Breast epithelium (tissue), 4 donors: ENCODE results near the gene CCNG2. TPM values are rescaled to one million over a fixed set of nuclear protein-coding genes. Genes with fewer than 3 reads are reported as not detected.

Experiments
- DNase-seq, 2 donors: peaks; one replicate each; pipeline ENCODE4 v3.0.0-alpha.2; 2019; ENCODE audit warnings: low spot score in 2 of 2
- H3K27ac ChIP-seq, 2 donors: fragments of 200-600 bp; sonication (generic) in 1 of 2; one replicate each; pipeline ENCODE4 v1.5.1; 2016 to 2019; ENCODE audit warnings: mild to moderate bottlenecking in 1 of 2
- H3K27me3 ChIP-seq, 2 donors: fragments of 200-600 bp; sonication (generic) in 1 of 2; one replicate each; pipeline versions ENCODE4 v1.5.1 to v1.6.0; 2017 to 2019; ENCODE audit warnings: control low read depth in 1 of 2, mild to moderate bottlenecking in 1 of 2
- H3K36me3 ChIP-seq: fragments of 200-600 bp; one replicate; pipeline ENCODE4 v1.5.1; 2019
- H3K4me1 ChIP-seq, 2 donors: fragments of 200-600 bp; sonication (generic); one replicate each; pipeline ENCODE4 v1.5.1; 2016 to 2019; ENCODE audit warnings: control low read depth in 1 of 2
- H3K4me3 ChIP-seq, 3 donors: fragments of 200-600 bp; sonication (generic); 1 replicate in 2 of 3; 2 replicates in 1 of 3; pipeline ENCODE4 v1.5.1; 2016 to 2019; ENCODE audit warnings: mild to moderate bottlenecking in 3 of 3, moderate library complexity in 2 of 3
- H3K9me3 ChIP-seq, 2 donors: fragments of 200-600 bp; sonication (generic) in 1 of 2; one replicate each; pipeline ENCODE4 v1.5.1; 2016 to 2019; ENCODE audit warnings: control low read depth in 1 of 2
- CTCF ChIP-seq, 3 donors: fragments of 450-650 bp; IDR thresholded peaks; one replicate each; pipeline ENCODE4 v1.5.1; 2016 to 2017; ENCODE audit warnings: antibody characterized with exemption in 3 of 3, mild to moderate bottlenecking in 3 of 3, moderate library complexity in 3 of 3
- POLR2A ChIP-seq: fragments of 450-650 bp; IDR thresholded peaks from one replicate; pipeline ENCODE4 v1.6.1; 2016; ENCODE audit warnings: antibody characterized with exemption, mild to moderate bottlenecking, moderate library complexity
- POLR2AphosphoS5 ChIP-seq, 3 donors: sonication (generic); formaldehyde crosslinking; IDR thresholded peaks; one replicate each; pipeline ENCODE4 v1.6.1; 2017; ENCODE audit warnings: antibody characterized with exemption in 3 of 3
- intact Hi-C: fragments of 100-400 bp; cut with DNase I; formaldehyde crosslinking; loops from one replicate; pipeline ENCODE4 v1.15.1; 2023; ENCODE audit warnings: low total_unique reads
- total RNA-seq, 3 donors: library from RNA; depleted of rRNA; stranded (reverse); fragments of >200 nt; gene quantifications; one replicate each; pipeline ENCODE4 v1.1.0, GENCODE V29; 2016

Gene CCNG2
- total RNA-seq, 3 donors from 2014 or later, result 74.1 to 111 (median 107) TPM

- Histone ChIP-seq H3K36me3 (no peaks in the 10 kb centered on the region), H3K9me3 (no peaks in the 10 kb centered on the region), H3K4me3 (no peak overlapping the region), H3K27me3 (no peaks in the 10 kb centered on the region), H3K27ac (no peak overlapping the region), H3K4me1 (no peaks in the 10 kb centered on the region)
- no peak for DNase-seq
- intact Hi-C loops, result no loop called here
- TF ChIP-seq CTCF (IDR thresholded peaks at IDR 0.05) (no peak), POLR2AphosphoS5 (IDR thresholded peaks at IDR 0.05) (no peak), POLR2A (no peak)
These were observed 38.0 kb downstream of the CCNG2 start for GRCh38 chr4:77194989-77195388.

GRCh38 chr4:77196866-77197265, 39.9 kb downstream of the CCNG2 start:
- Histone ChIP-seq H3K4me1 (no peaks in the 10 kb centered on the region), H3K27ac (no peak overlapping the region), H3K4me3 (no peak overlapping the region), H3K9me3 (no peaks in the 10 kb centered on the region), H3K27me3 (no peaks in the 10 kb centered on the region), H3K36me3 (no peaks in the 10 kb centered on the region)
- intact Hi-C loops, result no loop called here
- no peak for DNase-seq
- no peak for TF ChIP-seq POLR2A

- Histone ChIP-seq H3K4me1 (no peaks in the 10 kb centered on the region), H3K27ac (no peak overlapping the region), H3K9me3 (no peaks in the 10 kb centered on the region), H3K4me3 (no peak overlapping the region), H3K27me3 (no peaks in the 10 kb centered on the region), H3K36me3 (no peaks in the 10 kb centered on the region)
- intact Hi-C loops, result no loop called here
- no peak for DNase-seq
- TF ChIP-seq POLR2A, result no peak
- no peak for TF ChIP-seq POLR2AphosphoS5 (IDR thresholded peaks at IDR 0.05)
- TF ChIP-seq CTCF (IDR thresholded peaks at IDR 0.05), result no peak
These were observed 40.4 kb downstream of the CCNG2 start for GRCh38 chr4:77197361-77197760.

GRCh38 chr4:77197831-77198230, 40.8 kb downstream of the CCNG2 start:
- TF ChIP-seq POLR2A (no peak), CTCF (IDR thresholded peaks at IDR 0.05) (no peak), POLR2AphosphoS5 (IDR thresholded peaks at IDR 0.05) (no peak)
- H3K27me3 ChIP-seq, result no peaks in the 10 kb centered on the region
- no peaks in the 10 kb centered on the region for H3K9me3 ChIP-seq
- H3K36me3 ChIP-seq, result no peaks in the 10 kb centered on the region
- intact Hi-C loops, result no loop called here
- H3K4me1 ChIP-seq, result no peaks in the 10 kb centered on the region
- H3K4me3 ChIP-seq, result no peak overlapping the region
- H3K27ac ChIP-seq, result no peak overlapping the region
- no peak for DNase-seq

- TF ChIP-seq POLR2A (no peak), CTCF (IDR thresholded peaks at IDR 0.05) (no peak), POLR2AphosphoS5 (IDR thresholded peaks at IDR 0.05) (no peak)
- no peaks in the 10 kb centered on the region for H3K36me3 ChIP-seq
- H3K4me3 ChIP-seq, result no peak overlapping the region
- no peaks in the 10 kb centered on the region for H3K9me3 ChIP-seq
- H3K4me1 ChIP-seq, result no peaks in the 10 kb centered on the region
- intact Hi-C loops, result no loop called here
- no peak overlapping the region for H3K27ac ChIP-seq
- DNase-seq, result no peak
- no peaks in the 10 kb centered on the region for H3K27me3 ChIP-seq
These were observed 42.3 kb downstream of the CCNG2 start for GRCh38 chr4:77199276-77199675.

GRCh38 chr4:77199701-77200100, 42.7 kb downstream of the CCNG2 start:
- no peaks in the 10 kb centered on the region for H3K9me3 ChIP-seq
- no peak for DNase-seq
- TF ChIP-seq POLR2A (no peak), CTCF (IDR thresholded peaks at IDR 0.05) (no peak), POLR2AphosphoS5 (IDR thresholded peaks at IDR 0.05) (no peak)
- no peaks in the 10 kb centered on the region for H3K27me3 ChIP-seq
- H3K4me3 ChIP-seq, result no peak overlapping the region
- H3K4me1 ChIP-seq, result no peaks in the 10 kb centered on the region
- no peak overlapping the region for H3K27ac ChIP-seq
- intact Hi-C loops, result no loop called here
- no peaks in the 10 kb centered on the region for H3K36me3 ChIP-seq
